Adrenal gland (tissue), 12 donors: Measurements from ENCODE around the gene MAPK13. TPM values are rescaled to one million over a fixed set of nuclear protein-coding genes. Genes with fewer than 3 reads are reported as not detected.

Experiments
- DNase-seq, 7 donors: peaks; one replicate each; pipeline ENCODE4 v3.0.0-alpha.2; 2019 to 2020
- H3K27ac ChIP-seq, 5 donors: fragments of 200-600 bp; sonication (generic) in 4 of 5; 1 replicate in 3 of 5; 2 replicates in 2 of 5; pipeline versions ENCODE4 v1.5.1 to v1.8.0; 2016 to 2020; ENCODE audit warnings: mild to moderate bottlenecking in 1 of 5
- H3K27me3 ChIP-seq: fragments of 200-600 bp; 2 replicates; pipeline ENCODE4 v1.8.0; 2021
- H3K36me3 ChIP-seq, 2 donors: fragments of 200-600 bp; replicated peaks in 1 of 2; 1 replicate in 1 of 2; 2 replicates in 1 of 2; pipeline versions ENCODE4 v1.5.1 to v1.8.0; 2018 to 2022
- H3K4me1 ChIP-seq, 2 donors: fragments of 200-600 bp; replicated peaks in 1 of 2; 1 replicate in 1 of 2; 2 replicates in 1 of 2; pipeline versions ENCODE4 v1.5.1 to v1.8.0; 2018 to 2021
- H3K4me3 ChIP-seq, 4 donors: fragments of 200-600 bp; sonication (generic) in 3 of 4; one replicate each; pipeline ENCODE4 v1.5.1; 2016 to 2018
- H3K9me3 ChIP-seq, 3 donors: fragments of 200-600 bp; sonication (generic) in 1 of 3; replicated peaks in 1 of 3; 1 replicate in 2 of 3; 2 replicates in 1 of 3; pipeline versions ENCODE4 v1.5.1 to v1.8.0; 2016 to 2021
- POLR2A ChIP-seq, 2 donors: fragments of 450-650 bp; IDR thresholded peaks; one replicate each; pipeline ENCODE4 v1.6.1; 2017; ENCODE audit warnings: antibody characterized with exemption in 2 of 2, mild to moderate bottlenecking in 2 of 2, moderate library complexity in 1 of 2
- WGBS, 4 donors: extraction: QIAGEN DNeasy Blood & Tissue Kit in 2 of 4; methylation state at CpG; one replicate each; pipeline versions ENCODE4 v1.1.5 to v1.1.7; 2013 to 2017; 5-methylcytosine and 5-hydroxymethylcytosine counted together
- intact Hi-C, 2 donors: fragments of 100-400 bp; cut with DNase I; formaldehyde crosslinking; loops; one replicate each; pipeline versions ENCODE4 v1.14.1 to v1.15.0; 2022 to 2023
- polyA plus RNA-seq, 3 donors: library from polyadenylated mRNA; stranded (reverse); fragments of 200-250 nt in 2 of 3; fragments of 350-450 nt in 1 of 3; fragmentation: Illumina TruSeq in 1 of 3; extraction: RNeasy Lipid Tissue Mini Kit (QIAGEN cat#74804) in 1 of 3; gene quantifications; one replicate each; pipeline ENCODE4 v1.2.3, GENCODE V29; 2013 to 2014
- total RNA-seq, 9 donors: library from RNA; depleted of rRNA in 4 of 9; stranded (reverse); fragments of >200 nt in 4 of 9; fragments of 120-200 nt in 1 of 9; fragmentation: NEBNext Ultra II Directional in 1 of 9; extraction: Animal tissue kit (Norgen Biotek cat#: 25700) in 1 of 9; gene quantifications; one replicate each; pipeline versions ENCODE4 v1.1.0 to v1.2.4, GENCODE V29; 2013 to 2023
- TF ChIP-seq, protein P1 (sequence below), 6 experiments: fragments of 450-650 bp in 4 of 6; fragments of 200-600 bp in 2 of 6; sonication (generic) in 1 of 6; IDR thresholded peaks; 1 replicate in 5 of 6; 2 replicates in 1 of 6; pipeline versions ENCODE4 v1.5.1 to v1.8.0; 2016 to 2021; ENCODE audit warnings: antibody characterized with exemption in 6 of 6, mild to moderate bottlenecking in 2 of 6, moderate library complexity in 1 of 6
- donor health status: healthy with polysubstance abuse.
- donor health status: Bipolar disorder and iron deficiency.
- donor health status: DM: yes; HTN: yes; CAD: no.
- donor health status: DM: no; HTN: no; CAD: no.
- donor health status: DM: no; HTN: no; CAD: no.
- donor health status: DM: yes; HTN: yes; CAD: no.

The MAPK13 gene
- total and polyA plus RNA-seq, 12 donors: 30.0 to 148 (median 83.4) TPM

DNA sequence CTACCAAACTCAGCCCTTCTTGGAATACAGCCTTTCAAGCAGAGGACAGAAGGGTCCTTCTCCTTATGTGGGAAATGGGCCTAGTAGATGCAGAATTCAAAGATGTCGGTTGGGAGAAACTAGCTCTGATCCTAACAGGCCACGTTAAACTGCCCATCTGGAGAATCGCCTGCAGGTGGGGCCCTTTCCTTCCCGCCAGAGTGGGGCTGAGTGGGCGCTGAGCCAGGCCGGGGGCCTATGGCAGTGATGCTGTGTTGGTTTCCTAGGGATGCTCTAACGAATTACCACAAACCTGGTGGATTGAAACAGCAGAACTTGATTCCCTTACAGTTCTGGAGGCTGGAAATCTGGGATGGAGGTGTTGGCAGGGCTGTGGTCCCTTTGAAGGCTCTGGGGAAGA lies 9.1 kb downstream of the MAPK13 start:
- H3K4me3 ChIP-seq: no peak overlapping the region
- intact Hi-C loops: loop anchor here in 1 of 2 donors (10.0 kb wide), 2 partner anchors 55 to 225 kb away; partner anchors contain the start of gene BRPF3
- H3K9me3 ChIP-seq: no peaks in the 10 kb centered on the region
- H3K27me3 ChIP-seq: no peaks in the 10 kb centered on the region
- peaks cover 9 to 24% of the 10 kb centered on the region in 2 donors for H3K4me1 ChIP-seq
- DNase-seq: peak in 3 of 7 donors; percentile 46 to 70 (median 55)
- H3K36me3 ChIP-seq: peaks cover 0 to 50% of the 10 kb centered on the region in 2 donors
- TF ChIP-seq POLR2A (IDR thresholded peaks at IDR 0.05): no peak
- TF ChIP-seq, protein P1, sequence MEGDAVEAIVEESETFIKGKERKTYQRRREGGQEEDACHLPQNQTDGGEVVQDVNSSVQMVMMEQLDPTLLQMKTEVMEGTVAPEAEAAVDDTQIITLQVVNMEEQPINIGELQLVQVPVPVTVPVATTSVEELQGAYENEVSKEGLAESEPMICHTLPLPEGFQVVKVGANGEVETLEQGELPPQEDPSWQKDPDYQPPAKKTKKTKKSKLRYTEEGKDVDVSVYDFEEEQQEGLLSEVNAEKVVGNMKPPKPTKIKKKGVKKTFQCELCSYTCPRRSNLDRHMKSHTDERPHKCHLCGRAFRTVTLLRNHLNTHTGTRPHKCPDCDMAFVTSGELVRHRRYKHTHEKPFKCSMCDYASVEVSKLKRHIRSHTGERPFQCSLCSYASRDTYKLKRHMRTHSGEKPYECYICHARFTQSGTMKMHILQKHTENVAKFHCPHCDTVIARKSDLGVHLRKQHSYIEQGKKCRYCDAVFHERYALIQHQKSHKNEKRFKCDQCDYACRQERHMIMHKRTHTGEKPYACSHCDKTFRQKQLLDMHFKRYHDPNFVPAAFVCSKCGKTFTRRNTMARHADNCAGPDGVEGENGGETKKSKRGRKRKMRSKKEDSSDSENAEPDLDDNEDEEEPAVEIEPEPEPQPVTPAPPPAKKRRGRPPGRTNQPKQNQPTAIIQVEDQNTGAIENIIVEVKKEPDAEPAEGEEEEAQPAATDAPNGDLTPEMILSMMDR (IDR thresholded peaks at IDR 0.05): peak in 3 of 6 experiments; percentile 17 to 31 (median 18)
- peak overlapping the region in 4 of 5 donors; percentile 9 to 33 (median 23) for H3K27ac ChIP-seq
- 63 to 74% (median 67%) methylated on average over 6 to 7 of the region's 7 CpGs for WGBS, 4 donors

DNA sequence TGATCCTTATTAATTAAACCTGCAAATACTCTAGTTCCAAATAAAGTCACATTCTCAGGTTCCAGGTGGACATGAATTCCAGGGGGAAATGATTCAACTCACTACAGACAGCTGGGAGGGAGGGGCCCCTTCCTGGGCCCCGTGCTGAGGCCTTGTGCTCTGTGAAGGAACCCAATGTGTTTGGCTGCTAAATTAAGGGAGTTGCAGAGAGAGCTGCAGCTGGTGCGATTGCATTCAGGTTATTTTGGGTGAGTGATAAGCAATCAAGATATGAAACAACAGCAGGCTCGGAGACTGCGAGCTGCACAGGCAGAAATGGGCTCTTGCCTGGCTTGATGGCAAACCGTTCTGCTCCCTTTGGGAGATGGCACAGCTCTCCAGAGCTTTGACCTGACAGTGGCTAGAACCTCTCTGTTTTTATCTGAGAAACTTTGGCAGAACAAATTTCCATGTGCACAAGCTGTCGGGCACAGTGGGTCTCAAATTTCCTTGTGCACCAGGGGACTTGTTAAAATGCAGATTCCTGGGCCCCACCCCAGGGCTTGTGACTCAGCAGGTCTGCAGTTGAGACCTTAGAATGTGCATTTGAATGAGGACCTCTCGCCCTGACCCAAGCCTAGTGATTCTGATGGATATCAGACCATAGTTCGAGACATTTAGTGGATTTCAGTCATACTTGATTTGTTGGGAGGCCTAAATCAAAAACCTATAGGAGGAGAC lies 9.8 kb downstream of the MAPK13 start:
- H3K4me3 ChIP-seq: no peak overlapping the region
- intact Hi-C loops: loop anchor here in 1 of 2 donors (10.0 kb wide), 2 partner anchors 55 to 225 kb away; partner anchors contain the start of gene BRPF3
- H3K27ac ChIP-seq: peak overlapping the region; percentile 9 to 33 (median 28)
- peak in 5 of 7 donors; percentile 50 to 79 (median 58) for DNase-seq
- TF ChIP-seq, protein P1 (IDR thresholded peaks at IDR 0.05): no peak
- TF ChIP-seq POLR2A (IDR thresholded peaks at IDR 0.05): peak in 1 of 2 donors; percentile 25
- no peaks in the 10 kb centered on the region for H3K27me3 ChIP-seq
- WGBS, 4 donors: 49 to 64% (median 56%) methylated on average over 7 to 8 of the region's 8 CpGs
- H3K4me1 ChIP-seq: peaks cover 9 to 17% of the 10 kb centered on the region in 2 donors
- H3K36me3 ChIP-seq: peaks cover 0 to 45% of the 10 kb centered on the region in 2 donors
- H3K9me3 ChIP-seq: no peaks in the 10 kb centered on the region

DNA sequence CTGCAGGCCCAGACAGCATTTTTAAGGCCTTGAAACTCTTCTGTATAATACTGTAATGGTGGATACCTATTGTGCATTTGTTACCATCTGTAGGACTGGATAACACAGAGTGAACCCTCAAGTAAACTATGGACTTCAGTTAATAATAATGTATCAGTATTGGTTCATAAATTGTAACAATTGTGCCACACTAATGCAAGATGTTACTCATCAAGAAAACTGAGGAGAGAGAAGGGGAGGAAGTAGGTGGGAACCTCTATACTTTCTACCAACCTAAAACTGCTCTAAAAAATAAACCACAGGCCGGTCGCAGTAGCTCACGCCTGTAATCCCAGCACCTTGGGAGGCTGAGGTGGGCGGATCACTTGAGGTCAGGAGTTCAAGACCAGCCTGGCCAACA lies 10.8 kb downstream of the MAPK13 start:
- Histone ChIP-seq H3K4me3 (no peak overlapping the region), H3K27ac (no peak overlapping the region), H3K27me3 (no peaks in the 10 kb centered on the region), H3K4me1 (peaks cover 9 to 17% of the 10 kb centered on the region in 2 donors), H3K36me3 (peaks cover 0 to 36% of the 10 kb centered on the region in 2 donors), H3K9me3 (no peaks in the 10 kb centered on the region)
- intact Hi-C loops: no loop called here
- TF ChIP-seq, protein P1 (IDR thresholded peaks at IDR 0.05): no peak
- no peak for TF ChIP-seq POLR2A (IDR thresholded peaks at IDR 0.05)
- 77 to 95% (median 92%) methylated on average over 4 of the region's 4 CpGs for WGBS, 4 donors
- DNase-seq: no peak

DNA sequence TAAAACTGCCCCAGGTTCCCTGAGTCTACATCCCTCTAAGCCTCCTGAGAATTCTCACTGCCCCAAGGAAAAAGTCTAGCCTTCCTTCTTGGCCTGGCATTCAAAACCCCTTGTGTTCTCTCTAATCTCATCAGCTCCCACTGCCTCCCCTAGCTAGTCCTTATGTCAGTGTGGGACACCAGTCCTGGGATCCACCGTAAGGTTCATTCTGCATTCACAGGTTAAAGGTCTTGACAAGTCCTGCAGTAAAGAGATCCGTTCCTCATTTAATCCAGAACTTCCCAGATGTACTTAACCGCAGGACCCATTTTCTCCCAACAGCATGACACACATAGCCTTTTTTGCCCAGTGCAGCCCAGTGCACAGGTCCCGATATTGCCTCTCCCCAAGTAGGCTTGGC lies 11.6 kb downstream of the MAPK13 start:
- H3K9me3 ChIP-seq: no peaks in the 10 kb centered on the region
- H3K27ac ChIP-seq: no peak overlapping the region
- 81 to 100% (median 95%) methylated on average over 4 of the region's 4 CpGs for WGBS, 4 donors
- peaks cover 0 to 27% of the 10 kb centered on the region in 2 donors for H3K36me3 ChIP-seq
- intact Hi-C loops: no loop called here
- H3K4me3 ChIP-seq: no peak overlapping the region
- TF ChIP-seq POLR2A (IDR thresholded peaks at IDR 0.05): no peak
- TF ChIP-seq, protein P1 (IDR thresholded peaks at IDR 0.05): no peak
- H3K27me3 ChIP-seq: no peaks in the 10 kb centered on the region
- DNase-seq: no peak
- peaks cover 9 to 25% of the 10 kb centered on the region in 2 donors for H3K4me1 ChIP-seq
